Left ventricle myocardium inferior (tissue), 1 donor: ENCODE measurements around the gene KCMF1. TPM values are rescaled to one million over a fixed set of nuclear protein-coding genes. Genes with fewer than 3 reads are reported as not detected.

Experiments used
- DNase-seq: peaks from one replicate; pipeline ENCODE4 v3.0.0-alpha.2; 2020
- H3K27ac ChIP-seq: fragments of 200-600 bp; replicated peaks from 2 replicates; pipeline ENCODE4 v1.8.0; 2021
- H3K27me3 ChIP-seq: fragments of 200-600 bp; 2 replicates; pipeline ENCODE4 v1.8.0; 2021; ENCODE audit warnings: low read depth
- H3K36me3 ChIP-seq: fragments of 200-600 bp; 2 replicates; pipeline ENCODE4 v1.8.0; 2021
- H3K4me1 ChIP-seq: fragments of 200-600 bp; 2 replicates; pipeline ENCODE4 v1.8.0; 2021
- H3K4me3 ChIP-seq: fragments of 200-600 bp; 2 replicates; pipeline ENCODE4 v1.8.0; 2021; ENCODE audit warnings: mild to moderate bottlenecking, moderate library complexity
- H3K9me3 ChIP-seq: fragments of 200-600 bp; replicated peaks from 2 replicates; pipeline ENCODE4 v1.8.0; 2021
- intact Hi-C: fragments of 100-400 bp; cut with micrococcal nuclease; formaldehyde crosslinking; loops from one replicate; pipeline ENCODE4 v1.11.0; 2022
- total RNA-seq: library from RNA; stranded (reverse); fragmentation: NEBNext Ultra II Directional; extraction: Animal tissue kit (Norgen Biotek cat#: 25700); gene quantifications from one replicate; pipeline ENCODE4 v1.2.1, GENCODE V29; 2021
- TF ChIP-seq, protein P1 (sequence below): fragments of 200-600 bp; IDR thresholded peaks from 2 replicates; pipeline ENCODE4 v1.8.0; 2021; ENCODE audit warnings: antibody characterized with exemption, mild to moderate bottlenecking, borderline replicate concordance
- donor health status: DM: no; HTN: yes; CAD: no; lungs with severe emphysema.

Gene KCMF1
- total RNA-seq, 1 donor from 2014 or later, result 90.2 TPM

- DNase-seq, result no peak
- peak overlapping the region; percentile 99 for H3K27ac ChIP-seq
- peaks cover 52% of the 10 kb centered on the region for H3K4me1 ChIP-seq
- TF ChIP-seq, protein P1, sequence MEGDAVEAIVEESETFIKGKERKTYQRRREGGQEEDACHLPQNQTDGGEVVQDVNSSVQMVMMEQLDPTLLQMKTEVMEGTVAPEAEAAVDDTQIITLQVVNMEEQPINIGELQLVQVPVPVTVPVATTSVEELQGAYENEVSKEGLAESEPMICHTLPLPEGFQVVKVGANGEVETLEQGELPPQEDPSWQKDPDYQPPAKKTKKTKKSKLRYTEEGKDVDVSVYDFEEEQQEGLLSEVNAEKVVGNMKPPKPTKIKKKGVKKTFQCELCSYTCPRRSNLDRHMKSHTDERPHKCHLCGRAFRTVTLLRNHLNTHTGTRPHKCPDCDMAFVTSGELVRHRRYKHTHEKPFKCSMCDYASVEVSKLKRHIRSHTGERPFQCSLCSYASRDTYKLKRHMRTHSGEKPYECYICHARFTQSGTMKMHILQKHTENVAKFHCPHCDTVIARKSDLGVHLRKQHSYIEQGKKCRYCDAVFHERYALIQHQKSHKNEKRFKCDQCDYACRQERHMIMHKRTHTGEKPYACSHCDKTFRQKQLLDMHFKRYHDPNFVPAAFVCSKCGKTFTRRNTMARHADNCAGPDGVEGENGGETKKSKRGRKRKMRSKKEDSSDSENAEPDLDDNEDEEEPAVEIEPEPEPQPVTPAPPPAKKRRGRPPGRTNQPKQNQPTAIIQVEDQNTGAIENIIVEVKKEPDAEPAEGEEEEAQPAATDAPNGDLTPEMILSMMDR, result no peak
- H3K4me3 ChIP-seq, result peak overlapping the region; percentile 75
- intact Hi-C loops, result no loop called here
- H3K9me3 ChIP-seq, result no peaks in the 10 kb centered on the region
- no peaks in the 10 kb centered on the region for H3K27me3 ChIP-seq
- peaks cover 15% of the 10 kb centered on the region for H3K36me3 ChIP-seq
Measured at GRCh38 chr2:84969511-84970209, 1.3 kb upstream of the KCMF1 start.

DNA sequence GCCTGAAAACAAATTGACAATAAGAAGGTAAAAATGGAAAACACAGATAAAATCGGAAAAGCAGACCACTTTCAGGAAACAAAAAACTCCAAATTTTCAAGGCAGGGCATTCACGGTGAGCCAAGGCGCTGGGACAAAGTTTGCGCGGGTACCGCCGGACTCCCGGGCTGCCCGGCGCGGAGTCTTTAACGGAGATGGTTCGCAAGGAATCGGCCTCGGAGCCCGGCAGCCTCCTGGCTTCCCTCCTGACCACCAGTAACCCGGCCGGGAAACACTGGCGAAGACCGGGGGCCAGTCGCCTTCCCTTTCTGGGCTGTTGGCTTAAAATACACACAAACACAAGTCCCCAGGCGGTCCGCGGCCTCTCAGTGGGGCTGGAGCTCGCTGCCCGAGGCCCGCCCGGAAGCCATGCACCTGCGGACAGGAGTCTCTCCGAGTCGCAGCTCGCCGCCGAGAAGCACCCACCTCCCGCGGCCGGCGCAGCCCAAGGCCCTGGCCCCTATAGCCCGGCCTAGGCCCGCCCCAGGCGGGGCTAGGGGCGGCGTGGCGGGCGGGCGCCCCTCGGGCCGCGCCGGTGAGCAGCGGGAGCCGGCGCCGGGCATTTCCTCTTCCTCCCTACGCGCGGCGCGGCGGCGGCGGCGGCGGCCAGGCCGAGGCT is 622 bp upstream of the KCMF1 start:
- peak overlapping the region; percentile 75 for H3K4me3 ChIP-seq
- no peaks in the 10 kb centered on the region for H3K9me3 ChIP-seq
- peaks cover 15% of the 10 kb centered on the region for H3K36me3 ChIP-seq
- peak overlapping the region; percentile 99 for H3K27ac ChIP-seq
- H3K4me1 ChIP-seq, result peaks cover 59% of the 10 kb centered on the region
- DNase-seq, result peak; percentile 64
- TF ChIP-seq, protein P1, result no peak
- intact Hi-C loops, result no loop called here
- no peaks in the 10 kb centered on the region for H3K27me3 ChIP-seq

GRCh38 chr2:84971510-84972206 is 697 bp downstream of the KCMF1 start:
- Histone ChIP-seq H3K9me3 (no peaks in the 10 kb centered on the region), H3K4me3 (peak overlapping the region; percentile 75), H3K27me3 (no peaks in the 10 kb centered on the region), H3K27ac (peak overlapping the region; percentile 99), H3K4me1 (peaks cover 72% of the 10 kb centered on the region), H3K36me3 (peaks cover 4% of the 10 kb centered on the region)
- intact Hi-C loops, result no loop called here
- TF ChIP-seq, protein P1, result no peak
- peak; percentile 66 for DNase-seq

- peaks cover 74% of the 10 kb centered on the region for H3K4me1 ChIP-seq
- H3K4me3 ChIP-seq, result peak overlapping the region; percentile 75
- peak overlapping the region; percentile 99 for H3K27ac ChIP-seq
- no peak for DNase-seq
- H3K27me3 ChIP-seq, result no peaks in the 10 kb centered on the region
- no peaks in the 10 kb centered on the region for H3K36me3 ChIP-seq
- H3K9me3 ChIP-seq, result no peaks in the 10 kb centered on the region
- TF ChIP-seq, protein P1, result no peak
- intact Hi-C loops, result no loop called here
Measured at GRCh38 chr2:84972207-84972783, 1.3 kb downstream of the KCMF1 start.

DNA sequence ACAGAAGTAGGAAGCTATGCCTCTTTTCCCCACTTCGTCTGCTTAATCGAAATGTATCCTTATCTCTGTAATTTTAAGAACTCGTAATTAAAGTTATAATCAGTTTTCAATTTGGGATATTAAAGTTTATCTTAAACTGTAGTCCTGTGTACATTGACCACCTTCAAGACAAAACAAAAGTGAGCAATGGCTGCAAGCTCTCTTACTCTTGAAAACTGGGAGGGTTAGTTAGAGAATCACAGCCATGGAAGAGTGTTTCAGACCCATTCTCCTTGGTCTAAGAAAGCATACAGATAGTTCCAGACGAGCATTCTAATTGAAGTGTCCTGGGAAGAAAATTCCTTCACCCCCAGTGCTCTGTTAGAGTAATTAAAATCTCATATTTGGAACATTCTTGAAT is 2.0 kb downstream of the KCMF1 start:
- Histone ChIP-seq H3K4me3 (peak overlapping the region; percentile 75), H3K27me3 (no peaks in the 10 kb centered on the region), H3K27ac (peak overlapping the region; percentile 99), H3K4me1 (peaks cover 76% of the 10 kb centered on the region), H3K9me3 (no peaks in the 10 kb centered on the region), H3K36me3 (no peaks in the 10 kb centered on the region)
- DNase-seq, result no peak
- TF ChIP-seq, protein P1, result no peak
- intact Hi-C loops, result no loop called here
